Subcutaneous abdominal adipose tissue (tissue), 5 donors: Measurements from ENCODE around the gene TRIM66.
A peak's percentile ranks its signal among the peaks of the same experiment; 100 is the strongest.

Experiments
- H3K27ac ChIP-seq: one replicate; pipeline ENCODE4 v1.7.0; 2013; ENCODE audit warnings: low read depth, mild to moderate bottlenecking, inconsistent platforms, low read length, moderate library complexity
- H3K27me3 ChIP-seq, 5 donors: one replicate each; pipeline ENCODE4 v1.7.0; 2013; ENCODE audit warnings: low read length in 5 of 5, inconsistent platforms in 1 of 5; ENCODE audit not compliant: control insufficient read depth in 5 of 5, insufficient read depth in 4 of 5
- H3K36me3 ChIP-seq, 5 donors: one replicate each; pipeline ENCODE4 v1.7.0; 2013; ENCODE audit warnings: low read length in 5 of 5; ENCODE audit not compliant: control insufficient read depth in 5 of 5, insufficient read depth in 5 of 5
- H3K4me1 ChIP-seq, 5 donors: one replicate each; pipeline ENCODE4 v1.7.0; 2013; ENCODE audit warnings: low read length in 5 of 5, mild to moderate bottlenecking in 3 of 5, moderate library complexity in 1 of 5; ENCODE audit not compliant: control insufficient read depth in 5 of 5, insufficient read depth in 5 of 5
- H3K4me3 ChIP-seq, 5 donors: one replicate each; pipeline ENCODE4 v1.7.0; 2013; ENCODE audit warnings: low read length in 5 of 5, low read depth in 1 of 5
- H3K9ac ChIP-seq, 5 donors: one replicate each; pipeline ENCODE4 v1.7.0; 2013; ENCODE audit warnings: low read length in 5 of 5, mild to moderate bottlenecking in 4 of 5, moderate library complexity in 3 of 5
- H3K9me3 ChIP-seq, 5 donors: one replicate each; pipeline ENCODE4 v1.7.0; 2013; ENCODE audit warnings: low read length in 5 of 5; ENCODE audit not compliant: control insufficient read depth in 5 of 5
- donor health status: healthy.
- donor health status: healthy.
- donor health status: healthy.
- donor health status: healthy.
- donor health status: healthy.

Gene TRIM66

DNA sequence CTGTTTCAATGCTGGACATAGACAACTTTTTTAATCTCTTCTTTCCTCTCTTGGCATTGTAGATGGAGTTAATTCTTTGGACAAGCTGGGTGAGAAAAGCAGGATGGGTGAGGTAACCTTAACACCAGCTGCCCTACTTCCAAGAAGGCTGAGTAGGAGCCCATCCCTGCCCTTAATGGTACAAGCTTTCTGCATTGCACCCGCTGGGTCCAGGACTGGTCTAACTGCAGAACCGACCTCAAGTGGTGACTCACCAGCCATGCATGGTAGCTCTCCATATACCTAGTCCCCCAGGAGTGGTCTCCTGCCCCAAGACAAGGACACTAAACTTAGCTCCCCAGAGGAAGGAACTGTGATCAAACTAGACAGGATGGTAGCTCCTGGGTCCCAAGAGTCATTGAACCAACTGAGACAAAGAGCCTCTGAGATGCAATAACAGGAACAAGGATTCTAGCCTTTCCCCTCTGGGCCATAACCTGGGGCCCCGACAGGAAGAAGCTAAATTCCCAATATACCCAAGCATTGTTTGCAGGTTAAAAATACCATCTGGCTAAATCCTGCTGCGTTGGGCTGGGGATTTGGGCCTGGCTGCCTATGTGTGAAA, 32.3 kb upstream of the TRIM66 start:
- no peak overlapping the region for H3K9ac ChIP-seq
- H3K27me3 ChIP-seq, result no peaks in the 10 kb centered on the region
- peaks cover 0 to 23% (median 12%) of the 10 kb centered on the region in 5 donors for H3K36me3 ChIP-seq
- peaks cover 21 to 77% (median 45%) of the 10 kb centered on the region in 5 donors for H3K4me1 ChIP-seq
- peak overlapping the region in 2 of 5 donors; percentile 0 to 19 for H3K4me3 ChIP-seq
- peak overlapping the region; percentile 38 for H3K27ac ChIP-seq
- H3K9me3 ChIP-seq, result no peaks in the 10 kb centered on the region

DNA sequence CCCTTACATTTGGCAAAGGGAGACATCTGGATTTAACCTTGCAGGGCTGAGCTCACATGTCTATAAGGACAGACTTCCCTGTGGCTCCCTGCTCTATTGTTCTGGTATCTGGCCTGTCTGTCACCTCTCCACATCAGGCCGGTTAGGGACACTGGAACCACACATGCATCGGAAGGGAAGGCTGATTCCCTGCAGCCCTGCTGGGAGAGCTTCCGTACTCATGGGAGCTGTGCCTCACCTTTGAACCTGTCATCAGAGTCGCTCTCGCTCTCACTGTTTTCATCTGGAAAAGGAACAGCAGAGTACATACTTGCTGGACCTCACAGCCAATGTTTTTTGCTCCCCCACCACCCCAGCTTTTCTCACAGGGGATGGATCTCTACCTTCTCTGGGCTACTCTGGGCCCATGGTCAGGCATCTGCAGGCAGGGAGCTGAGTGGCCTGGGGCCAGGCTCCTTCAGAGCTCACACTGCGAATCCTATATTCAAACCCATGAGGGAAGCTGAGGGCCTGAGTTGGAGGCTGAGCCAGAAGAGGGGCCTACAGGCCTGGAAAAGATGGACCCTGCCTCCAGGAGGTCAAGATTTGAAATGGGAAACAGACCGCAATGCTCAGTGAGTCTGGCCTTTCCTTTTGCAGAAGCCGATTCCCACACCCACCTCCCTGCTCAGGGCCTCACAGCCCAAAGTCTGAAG, 31.4 kb upstream of the TRIM66 start:
- no peaks in the 10 kb centered on the region for H3K9me3 ChIP-seq
- no peak overlapping the region for H3K9ac ChIP-seq
- no peaks in the 10 kb centered on the region for H3K27me3 ChIP-seq
- H3K36me3 ChIP-seq, result peaks cover 0 to 23% (median 12%) of the 10 kb centered on the region in 5 donors
- peak overlapping the region in 1 of 5 donors; percentile 19 for H3K4me3 ChIP-seq
- H3K4me1 ChIP-seq, result peaks cover 16 to 77% (median 45%) of the 10 kb centered on the region in 5 donors
- H3K27ac ChIP-seq, result peak overlapping the region; percentile 38

DNA sequence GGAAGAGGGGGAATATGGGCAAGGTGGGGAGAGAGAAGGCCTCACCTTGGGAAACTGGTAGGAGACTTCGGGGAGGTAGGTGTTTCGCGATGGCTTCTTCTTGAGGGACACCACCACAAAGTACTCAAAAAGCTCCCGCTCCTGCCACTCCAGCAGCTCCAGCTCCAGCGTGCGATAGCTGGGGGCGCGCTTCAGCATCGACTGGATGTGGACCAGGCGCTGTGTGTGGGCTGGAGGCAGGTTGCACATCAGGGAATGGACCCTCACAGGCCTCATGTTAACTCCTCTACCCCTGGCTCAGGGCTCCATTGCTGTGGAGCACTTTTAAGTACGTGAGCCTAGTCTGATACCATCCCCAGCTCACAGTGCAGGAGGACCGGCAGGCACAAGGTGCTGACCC, 30.0 kb upstream of the TRIM66 start:
- Histone ChIP-seq H3K4me3 (no peak overlapping the region), H3K9ac (no peak overlapping the region), H3K36me3 (peaks cover 0 to 23% (median 12%) of the 10 kb centered on the region in 5 donors), H3K9me3 (no peaks in the 10 kb centered on the region), H3K27me3 (no peaks in the 10 kb centered on the region), H3K4me1 (peaks cover 13 to 78% (median 46%) of the 10 kb centered on the region in 5 donors), H3K27ac (no peak overlapping the region)

DNA sequence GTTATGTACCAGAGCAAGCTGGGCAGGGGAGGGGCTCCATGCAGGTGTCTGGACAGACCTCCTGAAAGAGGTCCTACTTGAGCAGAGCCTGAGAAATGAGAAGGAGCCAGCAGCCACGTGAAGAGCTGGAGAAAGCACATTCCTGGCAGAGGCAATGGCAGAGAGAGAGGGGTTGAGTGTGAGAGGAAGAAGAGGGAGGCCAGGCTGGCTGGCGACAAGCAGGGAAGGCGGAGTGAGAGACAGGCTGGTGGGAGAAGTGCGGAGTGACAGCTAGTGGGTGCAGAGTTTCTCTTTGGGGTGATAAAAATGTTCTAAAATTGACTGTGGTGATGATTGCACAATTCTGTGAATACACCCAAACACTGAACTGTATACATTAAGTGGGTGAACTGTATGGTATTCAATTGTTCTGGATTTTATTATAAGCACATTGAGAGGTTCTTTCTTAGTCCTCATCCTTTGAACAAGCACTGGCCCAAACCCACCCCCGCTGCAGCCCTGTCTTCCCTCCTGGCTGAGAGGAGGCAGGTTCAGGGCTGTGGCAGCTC, 29.5 kb upstream of the TRIM66 start:
- Histone ChIP-seq H3K27me3 (no peaks in the 10 kb centered on the region), H3K4me1 (peaks cover 12 to 78% (median 45%) of the 10 kb centered on the region in 5 donors), H3K9me3 (no peaks in the 10 kb centered on the region), H3K36me3 (peaks cover 0 to 21% (median 12%) of the 10 kb centered on the region in 5 donors), H3K9ac (no peak overlapping the region), H3K4me3 (no peak overlapping the region), H3K27ac (no peak overlapping the region)

DNA sequence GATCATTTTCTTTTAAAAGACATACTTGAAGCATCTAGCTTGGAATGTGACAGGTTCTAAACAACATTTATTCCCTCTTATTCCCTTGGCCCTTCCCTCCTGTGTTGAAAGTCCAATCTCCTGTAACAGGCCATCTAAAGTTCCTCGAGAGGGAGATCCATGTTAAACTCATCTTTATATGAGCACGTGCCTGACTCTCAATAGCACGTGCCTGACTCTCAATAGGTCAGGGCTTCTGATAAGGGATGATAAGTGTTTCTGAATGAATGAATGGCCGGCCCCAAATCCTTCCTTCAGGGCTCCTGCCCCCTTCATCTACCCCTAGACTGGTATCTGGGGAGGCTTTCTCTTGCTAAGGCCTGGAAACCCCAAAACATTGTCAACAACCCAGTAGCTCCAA, 27.3 kb upstream of the TRIM66 start:
- H3K27ac ChIP-seq, result peak overlapping the region; percentile 75
- peaks cover 10 to 61% (median 31%) of the 10 kb centered on the region in 5 donors for H3K4me1 ChIP-seq
- H3K27me3 ChIP-seq, result no peaks in the 10 kb centered on the region
- H3K36me3 ChIP-seq, result peaks cover 0 to 27% (median 20%) of the 10 kb centered on the region in 5 donors
- no peak overlapping the region for H3K4me3 ChIP-seq
- no peak overlapping the region for H3K9ac ChIP-seq
- H3K9me3 ChIP-seq, result no peaks in the 10 kb centered on the region

DNA sequence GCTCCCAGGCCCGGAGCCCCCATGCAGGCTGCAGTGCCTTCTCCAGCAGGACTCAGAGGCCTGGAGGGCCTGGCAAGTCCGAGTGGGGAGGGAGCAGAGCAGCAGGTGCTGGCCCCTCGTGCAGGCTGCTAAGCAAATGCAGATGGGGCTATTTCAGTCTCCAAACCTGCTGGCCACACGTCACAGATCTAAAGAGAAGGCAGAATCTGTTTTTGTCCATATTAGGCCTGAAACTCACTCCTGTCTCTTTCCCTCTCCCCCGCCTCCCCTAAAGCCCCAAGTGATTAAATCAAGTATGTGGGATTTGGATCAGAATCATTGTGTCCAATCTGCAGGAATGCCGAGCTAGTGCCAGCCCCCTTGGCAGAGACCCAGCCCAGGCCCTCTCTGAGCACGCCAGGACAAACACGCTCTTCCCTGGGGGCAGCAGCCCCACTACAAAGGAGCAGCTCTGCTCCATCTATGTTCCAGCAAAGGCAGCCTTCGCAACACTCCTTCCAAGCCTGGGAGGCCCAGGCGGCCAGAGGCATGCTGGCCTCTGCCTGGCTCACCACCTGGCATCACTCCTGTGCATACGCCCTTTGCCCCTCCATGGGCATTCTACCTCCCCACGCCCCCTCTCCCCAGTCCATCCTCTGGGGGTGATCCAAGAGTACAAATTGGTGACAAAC, 26.7 kb upstream of the TRIM66 start:
- Histone ChIP-seq H3K4me1 (peaks cover 8 to 56% (median 31%) of the 10 kb centered on the region in 5 donors), H3K27ac (peak overlapping the region; percentile 75), H3K27me3 (no peaks in the 10 kb centered on the region), H3K4me3 (no peak overlapping the region), H3K36me3 (peaks cover 0 to 27% (median 20%) of the 10 kb centered on the region in 5 donors), H3K9ac (no peak overlapping the region), H3K9me3 (no peaks in the 10 kb centered on the region)

DNA sequence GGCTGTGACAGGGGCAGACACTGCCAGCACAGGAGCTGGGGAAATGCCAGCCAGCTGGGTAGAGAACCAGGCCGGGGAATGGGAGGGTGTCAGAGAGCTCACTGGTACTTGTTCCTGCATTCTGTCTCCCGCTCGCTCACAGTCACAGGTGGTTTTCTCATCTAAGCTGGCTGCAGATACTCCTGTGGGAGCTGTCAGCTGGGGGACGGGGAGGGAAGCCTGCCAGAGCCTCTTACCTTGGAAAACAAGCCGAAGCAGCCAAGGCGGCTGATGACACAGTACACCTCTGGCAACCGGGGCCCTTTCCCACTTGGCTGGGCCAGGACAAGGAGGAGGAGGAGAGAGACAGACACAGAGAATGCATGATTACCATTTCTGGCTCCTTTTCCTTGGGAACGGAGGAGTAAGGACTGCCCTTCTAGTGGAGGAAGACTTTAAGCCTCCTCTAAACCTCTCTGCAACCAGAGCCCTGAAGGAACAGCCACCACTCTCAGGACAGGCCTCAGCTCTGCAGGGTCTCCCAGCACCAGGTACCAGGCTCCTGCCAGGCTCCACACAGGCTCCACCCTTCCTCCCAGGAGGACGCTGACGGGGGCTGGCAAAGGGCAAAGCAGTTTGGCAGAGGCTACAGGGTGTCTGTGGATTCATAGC, 25.2 kb upstream of the TRIM66 start:
- Histone ChIP-seq H3K27me3 (no peaks in the 10 kb centered on the region), H3K27ac (peak overlapping the region; percentile 75), H3K9me3 (no peaks in the 10 kb centered on the region), H3K36me3 (peaks cover 0 to 38% (median 31%) of the 10 kb centered on the region in 5 donors), H3K4me1 (peaks cover 8 to 52% (median 31%) of the 10 kb centered on the region in 5 donors), H3K4me3 (peak overlapping the region in 2 of 5 donors; percentile 12 to 29), H3K9ac (peak overlapping the region in 2 of 5 donors; percentile 9 to 14)

DNA sequence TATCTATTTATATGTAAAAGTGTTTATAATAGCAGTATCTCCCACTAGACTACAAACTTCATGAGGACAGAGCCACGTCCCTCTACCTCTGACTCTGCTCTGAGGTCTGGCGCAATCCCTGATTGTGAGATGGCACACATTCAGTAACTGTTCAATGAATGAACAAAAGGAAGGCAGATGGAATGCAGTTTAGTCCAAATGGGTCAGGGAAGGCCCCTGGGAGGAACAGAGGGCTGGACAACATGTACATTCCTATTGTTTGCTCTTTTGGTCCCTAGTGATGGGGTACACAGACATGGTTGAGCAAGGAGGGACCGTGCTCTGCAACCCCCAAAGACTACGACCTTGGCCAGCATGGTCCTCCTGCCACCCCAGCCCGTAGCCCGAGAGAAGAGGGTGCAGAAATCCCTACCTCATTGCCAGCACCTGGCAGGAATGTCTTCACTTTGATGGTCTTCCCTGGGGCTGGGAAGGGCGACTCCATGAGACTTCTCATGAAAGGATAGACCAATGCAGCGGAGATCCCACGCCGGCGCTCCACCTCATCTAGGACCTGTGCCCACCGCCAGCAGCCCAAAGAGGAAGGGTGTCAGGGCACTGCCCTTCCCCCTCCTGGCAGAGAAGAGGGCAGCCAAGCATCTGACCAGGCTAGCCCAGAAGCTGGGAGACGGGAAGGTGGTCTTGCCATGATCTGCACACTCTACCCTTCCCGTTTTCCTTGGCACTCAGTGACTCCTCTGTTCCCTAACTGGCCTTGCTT, 24.4 kb upstream of the TRIM66 start:
- no peaks in the 10 kb centered on the region for H3K9me3 ChIP-seq
- peaks cover 8 to 52% (median 31%) of the 10 kb centered on the region in 5 donors for H3K4me1 ChIP-seq
- no peaks in the 10 kb centered on the region for H3K27me3 ChIP-seq
- H3K4me3 ChIP-seq, result peak overlapping the region in 1 of 5 donors; percentile 29
- no peak overlapping the region for H3K9ac ChIP-seq
- peaks cover 0 to 39% (median 31%) of the 10 kb centered on the region in 5 donors for H3K36me3 ChIP-seq
- H3K27ac ChIP-seq, result peak overlapping the region; percentile 75

DNA sequence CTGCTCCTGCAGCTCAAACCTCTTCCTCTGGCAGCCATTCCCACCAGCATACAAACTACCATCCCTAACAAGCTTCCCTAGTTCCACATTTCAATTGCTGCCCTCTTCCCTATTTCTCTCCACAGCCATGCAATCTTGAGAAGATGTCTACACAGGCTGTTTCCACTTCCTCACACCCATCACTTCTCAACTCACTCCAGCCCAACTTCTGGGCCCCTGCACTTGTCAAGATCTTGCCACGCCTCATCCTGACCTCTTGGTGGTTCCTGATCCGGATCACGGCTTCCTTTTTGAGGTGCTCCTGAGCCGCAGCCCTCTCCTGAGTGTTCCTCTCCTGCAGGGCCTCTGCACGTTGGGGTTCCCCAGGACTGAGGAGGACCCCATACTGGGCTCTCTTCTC, 22.7 kb upstream of the TRIM66 start:
- Histone ChIP-seq H3K27ac (no peak overlapping the region), H3K4me1 (peaks cover 10 to 55% (median 32%) of the 10 kb centered on the region in 5 donors), H3K9me3 (no peaks in the 10 kb centered on the region), H3K9ac (no peak overlapping the region), H3K4me3 (no peak overlapping the region), H3K36me3 (peaks cover 0 to 32% (median 31%) of the 10 kb centered on the region in 5 donors), H3K27me3 (no peaks in the 10 kb centered on the region)
